Stimulated activated CD8-positive, alpha-beta memory T cell treated with anti-CD3 and anti-CD28 coated beads, Interleukin-15, amount 100 ng/mL, for 24 hours (primary cell): ENCODE measurements around the gene C1orf116.

Experiments used
- DNase-seq: peaks from one replicate; pipeline ENCODE4 v3.0.0-alpha.2; 2020; ENCODE audit warnings: low read depth

The C1orf116 gene

DNA sequence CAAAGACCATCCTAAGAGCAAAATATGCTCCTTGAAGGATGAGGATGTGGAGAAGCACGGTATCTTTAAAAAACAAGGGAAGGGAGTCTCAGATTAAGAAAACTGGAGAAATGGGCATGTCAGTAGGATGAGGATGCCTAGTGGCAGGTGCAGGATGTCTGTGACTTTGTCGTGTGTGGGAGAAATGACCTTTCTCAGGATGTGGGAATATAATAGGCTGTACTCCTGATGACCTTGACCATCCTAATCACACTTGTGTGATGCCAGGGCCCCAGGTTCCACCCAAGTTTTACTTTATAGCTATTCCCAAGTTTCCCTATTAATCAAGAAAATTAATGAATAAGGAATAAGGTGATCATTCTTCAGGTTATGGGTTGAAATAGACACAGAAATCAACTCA, 12.9 kb downstream of the C1orf116 start:
- DNase-seq, result no peak

DNA sequence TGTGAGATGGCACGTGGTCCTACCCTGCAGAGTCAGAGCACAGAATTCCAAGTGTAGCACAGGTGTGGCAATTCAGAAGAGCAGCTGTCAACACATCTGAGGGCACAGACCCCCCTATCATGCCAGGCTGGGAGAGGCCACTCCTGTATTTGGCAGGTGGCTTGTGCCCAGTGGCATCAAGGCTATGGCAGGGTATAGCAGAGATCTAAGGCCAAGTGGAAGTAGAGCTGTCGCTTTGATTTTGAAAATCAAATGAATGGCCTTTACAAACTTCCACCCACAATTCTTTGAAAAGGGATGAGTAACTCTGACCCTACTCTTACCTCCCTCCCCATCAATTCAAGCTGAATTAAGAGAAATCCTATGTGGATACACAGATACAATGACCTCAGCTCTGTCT, 13.4 kb downstream of the C1orf116 start:
- no peak for DNase-seq

- no peak for DNase-seq
Measured at GRCh38 chr1:207018707-207019106, 13.8 kb downstream of the C1orf116 start.

- no peak for DNase-seq
Measured at GRCh38 chr1:207017615-207018559, 14.7 kb downstream of the C1orf116 start.

DNA sequence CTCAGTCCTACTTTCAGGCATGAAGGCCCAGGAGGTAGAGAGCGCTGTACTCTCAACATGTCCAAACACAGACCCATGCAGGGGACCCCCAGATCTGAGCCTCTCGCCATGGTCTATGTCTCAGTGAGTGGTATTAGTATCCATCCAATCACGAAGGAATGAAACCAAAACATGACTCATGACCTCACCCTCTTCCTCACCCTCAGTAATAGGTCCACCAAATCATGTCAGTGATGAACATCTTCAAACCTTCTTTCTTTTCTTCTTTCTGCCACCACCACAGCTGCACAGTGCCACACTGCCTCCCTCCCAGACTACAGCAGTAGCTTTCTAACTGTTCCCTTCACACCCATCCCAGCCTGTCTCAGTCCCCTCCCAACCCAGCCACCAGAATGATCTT, 16.8 kb downstream of the C1orf116 start:
- no peak for DNase-seq

- DNase-seq, result no peak
Measured at GRCh38 chr1:207014728-207015127, 17.8 kb downstream of the C1orf116 start.

GRCh38 chr1:207013321-207014085, 19.1 kb downstream of the C1orf116 start:
- DNase-seq, result no peak

DNA sequence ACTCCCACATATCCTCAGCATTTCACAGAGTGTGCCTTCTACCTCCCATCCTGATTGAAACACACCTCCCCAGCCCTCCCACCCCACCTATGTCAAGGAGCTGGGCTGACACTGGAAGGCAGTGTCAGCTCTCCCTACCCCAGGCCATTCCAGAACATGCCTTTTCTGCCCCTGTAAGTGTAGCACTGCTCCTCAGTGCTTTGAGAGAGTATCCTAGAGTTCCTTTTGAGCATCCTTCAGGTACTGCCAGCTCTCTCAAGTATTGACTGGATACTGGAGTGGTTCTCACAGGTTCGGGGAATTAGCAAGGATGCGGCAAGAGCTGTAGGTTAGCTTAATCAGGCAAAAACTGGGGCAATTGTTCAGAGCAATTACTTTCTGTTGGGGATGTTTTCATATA, 21.8 kb downstream of the C1orf116 start:
- DNase-seq, result no peak

GRCh38 chr1:207009945-207010344, 22.6 kb downstream of the C1orf116 start:
- DNase-seq, result no peak

- DNase-seq, result no peak
Measured at GRCh38 chr1:207009182-207009850, 23.2 kb downstream of the C1orf116 start.

DNA sequence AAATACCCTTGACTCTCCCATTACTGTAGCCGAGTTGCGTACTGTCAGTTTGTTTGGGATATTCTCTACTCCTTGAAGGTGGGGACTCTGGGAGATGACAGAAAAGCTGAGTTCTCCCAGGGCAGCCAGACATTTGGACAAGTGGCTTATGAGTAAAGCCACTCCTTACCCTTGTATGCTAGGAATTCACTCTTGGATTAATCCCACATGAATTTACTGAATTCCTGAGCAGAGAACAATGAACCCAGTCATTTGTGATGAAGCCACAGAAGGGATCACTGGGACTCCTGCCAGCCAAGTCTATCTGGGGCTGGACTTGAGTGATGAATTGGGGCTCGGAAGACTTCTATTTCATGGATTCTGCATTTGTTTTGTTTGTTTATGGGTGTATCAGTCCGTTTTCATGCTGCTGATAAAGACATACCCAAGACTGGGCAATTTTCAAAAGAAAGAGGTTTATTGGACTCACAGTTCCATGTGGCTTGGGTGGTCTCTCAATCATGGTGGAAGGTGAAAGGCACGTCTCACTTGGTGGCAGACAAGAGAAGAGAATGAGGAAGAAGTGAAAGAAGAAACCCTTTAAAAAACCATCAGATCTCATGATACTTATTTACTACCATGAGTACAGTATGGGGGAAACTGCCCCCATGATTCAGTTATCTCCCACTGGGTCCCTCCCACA, 25.1 kb downstream of the C1orf116 start:
- no peak for DNase-seq

- DNase-seq, result no peak
Measured at GRCh38 chr1:207006914-207007313, 25.6 kb downstream of the C1orf116 start.

DNA sequence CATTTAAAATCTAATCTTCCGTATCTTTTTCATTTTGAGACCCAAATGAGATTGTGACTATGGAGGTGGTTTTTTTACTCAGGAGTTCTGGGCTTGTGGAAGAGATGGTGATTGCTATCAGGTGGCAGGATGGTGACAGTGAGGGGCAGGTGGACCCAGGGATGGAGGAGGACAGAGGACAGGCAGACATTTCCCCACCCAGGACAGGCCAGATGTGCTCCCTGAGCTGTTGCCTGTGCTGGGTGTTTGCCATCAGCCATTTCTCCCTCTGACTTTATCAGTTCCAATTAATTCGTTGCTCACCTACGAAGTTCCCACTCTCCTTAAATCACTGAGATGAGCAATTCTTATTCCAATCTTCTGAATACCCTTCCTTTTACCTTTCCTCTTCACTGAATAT, 26.5 kb downstream of the C1orf116 start:
- no peak for DNase-seq

- DNase-seq, result no peak
Measured at GRCh38 chr1:207004931-207005830, 27.4 kb downstream of the C1orf116 start.

DNA sequence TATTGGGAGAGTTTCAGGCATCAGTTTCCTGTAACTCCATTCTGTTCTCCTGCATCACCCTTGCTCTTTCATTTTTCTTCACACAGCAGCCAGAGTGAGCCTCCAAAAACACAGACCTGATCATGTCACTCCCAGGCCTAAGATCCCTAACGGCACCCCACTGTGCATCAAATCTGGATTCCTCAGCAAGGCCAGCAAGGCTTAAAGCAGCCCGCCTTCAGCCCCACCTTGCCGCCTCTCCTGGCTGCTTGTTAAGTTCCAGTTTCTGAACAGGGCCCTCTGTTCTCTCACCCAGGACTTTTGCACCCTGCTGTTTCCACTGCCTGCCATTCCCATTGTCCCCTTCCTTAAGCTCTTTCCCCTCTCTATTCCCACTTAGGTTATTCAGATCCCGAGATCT, 29.3 kb downstream of the C1orf116 start:
- DNase-seq, result no peak

DNA sequence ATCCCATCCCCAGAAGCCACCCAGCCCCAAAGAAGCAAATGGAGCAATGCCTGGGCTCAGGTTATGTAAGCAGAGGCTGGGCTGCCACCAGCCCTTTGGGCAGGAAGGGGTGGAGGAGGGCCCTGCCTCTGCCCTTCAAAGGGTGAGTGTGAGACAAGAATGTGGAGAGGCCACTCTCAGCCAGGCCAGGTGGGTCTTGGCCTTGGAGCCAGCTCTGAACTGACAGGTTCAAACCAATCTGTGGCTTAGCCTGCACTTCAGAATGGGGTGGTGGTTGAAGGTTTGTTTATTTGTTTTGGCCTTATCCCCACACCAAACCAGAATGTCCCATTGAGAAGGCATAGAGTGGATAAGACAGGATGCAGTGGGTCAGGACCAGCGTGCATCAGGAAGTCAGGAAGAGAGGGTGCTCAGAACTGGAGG, 29.8 kb downstream of the C1orf116 start:
- no peak for DNase-seq

DNA sequence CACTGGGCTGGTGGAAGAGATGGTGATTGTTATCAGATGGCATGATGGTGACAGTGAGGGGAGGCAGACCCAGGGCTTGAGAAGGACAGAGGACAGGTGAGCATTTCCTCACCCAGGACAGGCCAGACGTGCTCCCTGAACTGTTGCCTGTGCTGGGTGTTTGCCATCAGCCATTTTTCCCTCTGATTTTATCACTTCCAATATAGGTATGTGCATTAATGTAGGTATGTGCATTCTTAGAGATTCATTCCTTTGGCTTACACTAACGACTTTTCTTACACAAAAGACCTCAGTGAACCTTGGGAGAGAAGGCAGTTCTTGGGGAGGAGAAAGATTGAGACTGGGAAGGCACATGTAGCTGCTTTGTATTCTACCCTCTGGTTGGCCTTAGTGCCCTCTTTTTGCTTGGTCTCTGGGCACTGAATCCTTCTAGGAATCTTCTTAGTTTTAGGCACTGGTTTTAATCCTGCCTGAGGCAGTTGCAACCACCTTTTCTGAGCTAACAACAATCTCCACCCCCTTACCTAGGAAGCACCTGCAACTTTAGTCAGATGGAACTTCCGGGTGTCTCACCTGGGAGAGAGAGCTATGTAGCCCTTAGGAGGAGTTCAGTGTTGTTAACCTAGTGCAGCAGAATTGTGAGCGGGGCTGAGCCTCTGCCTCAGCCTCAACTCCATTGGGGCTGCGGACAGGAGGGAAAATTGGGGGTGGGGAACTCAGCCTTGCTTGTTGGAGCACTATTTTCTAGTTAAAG, 30.9 kb downstream of the C1orf116 start:
- DNase-seq, result no peak

DNA sequence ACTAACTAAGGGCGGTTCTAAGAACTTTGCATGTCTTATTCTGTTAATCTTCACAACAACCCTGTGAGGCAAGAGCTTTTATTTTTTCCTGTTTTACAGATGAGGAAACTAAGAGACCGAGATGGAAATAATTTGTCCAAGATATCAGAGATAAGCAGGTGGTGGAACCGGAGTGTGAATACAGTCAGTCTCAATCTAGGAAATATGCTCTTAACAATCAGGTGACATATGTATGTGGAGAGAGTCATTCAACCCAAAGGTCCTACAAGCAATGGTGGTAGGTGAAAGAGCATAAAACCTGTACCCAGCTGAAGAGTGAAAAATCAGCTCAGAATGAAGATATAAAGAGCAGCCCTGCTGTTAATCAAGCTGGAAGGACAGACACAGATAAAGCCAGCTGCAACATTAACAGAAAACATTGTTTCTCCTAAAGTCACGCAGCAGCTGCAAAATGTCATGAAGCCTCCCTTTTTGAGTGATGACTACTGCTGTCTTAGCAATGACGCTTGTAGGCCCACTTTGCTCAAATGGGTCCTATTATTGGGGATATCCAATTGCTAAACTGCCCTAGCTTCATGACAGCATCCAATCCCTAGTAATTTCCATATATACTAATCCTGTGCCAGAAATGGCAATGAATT, 31.8 kb downstream of the C1orf116 start:
- no peak for DNase-seq

DNA sequence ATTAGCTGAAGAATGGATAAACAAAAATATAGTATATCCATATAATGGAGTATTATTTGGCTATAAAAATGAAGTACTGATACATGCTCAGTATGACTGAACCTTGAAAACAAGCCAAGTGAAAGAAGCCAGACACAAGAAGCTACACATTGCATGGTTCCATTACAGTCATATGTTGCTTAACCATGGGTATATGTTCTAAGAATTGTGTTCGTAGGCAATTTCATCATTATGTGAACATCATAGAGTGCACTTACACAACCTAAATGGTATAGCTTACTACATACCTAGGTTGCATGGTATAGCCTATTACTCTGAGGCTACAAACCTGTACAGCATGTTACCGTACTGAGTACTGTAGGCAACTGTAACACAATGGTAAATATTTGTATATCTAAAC, 33.7 kb downstream of the C1orf116 start:
- DNase-seq, result no peak

DNA sequence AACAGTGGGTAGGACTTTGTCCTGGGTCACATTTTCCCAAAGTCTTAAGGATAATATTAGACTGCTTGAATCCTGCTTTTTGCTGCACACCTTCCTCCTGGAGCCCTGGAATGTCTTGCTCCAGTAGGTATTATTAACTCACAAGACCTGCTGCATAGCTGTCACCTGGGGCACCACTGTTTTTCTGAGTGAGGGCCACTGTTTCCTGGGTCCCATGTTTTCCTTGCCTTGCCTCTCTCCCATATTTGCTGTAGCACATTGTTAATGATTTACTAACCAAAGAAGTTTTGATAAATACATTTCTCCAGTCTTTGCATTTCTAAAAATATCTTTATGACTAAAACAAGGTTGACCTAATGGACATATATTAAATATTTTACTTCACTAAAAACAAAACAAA, 39.8 kb downstream of the C1orf116 start:
- no peak for DNase-seq
